ENCODE results near the gene WDR33. TPM values are rescaled to one million over a fixed set of nuclear protein-coding genes. Genes with fewer than 3 reads are reported as not detected.

Gene WDR33
- total RNA-seq, 2 experiments from 2014 or later: 58.7 to 69.0 TPM

- Mint-ChIP-seq H3K27me3 (no peaks in the 10 kb centered on the region), H3K9me3 (no peaks in the 10 kb centered on the region), H3K4me3 (no peak overlapping the region), H3K4me1 (peaks cover 16% of the 10 kb centered on the region), H3K27ac (peak overlapping the region; percentile 6), H3K36me3 (ENCODE audit: low read depth) (peaks cover 51% of the 10 kb centered on the region)
- no peak for DNase-seq
- CTCF ChIA-PET: interaction anchor here (1.7 kb wide), 1 partner anchor 11 kb away, joined by 4 read pairs; no protein-coding TSS in a partner anchor
- POLR2A ChIA-PET: no interaction called here
These were observed 67.4 kb downstream of the WDR33 start for GRCh38 chr2:127743477-127744026.

GRCh38 chr2:127740665-127741288 is 70.2 kb downstream of the WDR33 start:
- ChIA-PET CTCF (interaction anchor here (0.9 kb wide), 1 partner anchor 150 kb away, joined by 3 read pairs; no protein-coding TSS in a partner anchor), POLR2A (interaction anchor here (0.6 kb wide), 1 partner anchor 119 kb away, joined by 4 read pairs; no protein-coding TSS in a partner anchor)
- Mint-ChIP-seq H3K9me3 (no peaks in the 10 kb centered on the region), H3K4me1 (peaks cover 17% of the 10 kb centered on the region), H3K4me3 (no peak overlapping the region), H3K27me3 (no peaks in the 10 kb centered on the region), H3K27ac (no peak overlapping the region), H3K36me3 (ENCODE audit: low read depth) (peaks cover 57% of the 10 kb centered on the region)
- no peak for DNase-seq

- Mint-ChIP-seq H3K9me3 (no peaks in the 10 kb centered on the region), H3K4me1 (peaks cover 17% of the 10 kb centered on the region), H3K27ac (no peak overlapping the region), H3K36me3 (ENCODE audit: low read depth) (peaks cover 54% of the 10 kb centered on the region), H3K27me3 (no peaks in the 10 kb centered on the region), H3K4me3 (no peak overlapping the region)
- DNase-seq: no peak
- CTCF ChIA-PET: interaction anchor here (0.9 kb wide), 1 partner anchor 149 kb away, joined by 3 read pairs; no protein-coding TSS in a partner anchor
- POLR2A ChIA-PET: no interaction called here
These were observed 71.2 kb downstream of the WDR33 start for GRCh38 chr2:127739800-127740199.

- Mint-ChIP-seq H3K27ac (no peak overlapping the region), H3K36me3 (ENCODE audit: low read depth) (peaks cover 44% of the 10 kb centered on the region), H3K27me3 (no peaks in the 10 kb centered on the region), H3K9me3 (no peaks in the 10 kb centered on the region), H3K4me1 (peaks cover 17% of the 10 kb centered on the region), H3K4me3 (no peak overlapping the region)
- no peak for DNase-seq
- ChIA-PET POLR2A (no interaction called here), CTCF (no interaction called here)
These were observed 73.1 kb downstream of the WDR33 start for GRCh38 chr2:127737892-127738291.

GRCh38 chr2:127735537-127736399 is 75.2 kb downstream of the WDR33 start:
- Mint-ChIP-seq H3K4me1 (peaks cover 12% of the 10 kb centered on the region), H3K27ac (no peak overlapping the region), H3K36me3 (ENCODE audit: low read depth) (peaks cover 35% of the 10 kb centered on the region), H3K9me3 (no peaks in the 10 kb centered on the region), H3K27me3 (no peaks in the 10 kb centered on the region), H3K4me3 (no peak overlapping the region)
- DNase-seq: no peak
- ChIA-PET CTCF (no interaction called here), POLR2A (no interaction called here)

- no peak for DNase-seq
- Mint-ChIP-seq H3K4me3 (no peak overlapping the region), H3K36me3 (ENCODE audit: low read depth) (peaks cover 30% of the 10 kb centered on the region), H3K27me3 (no peaks in the 10 kb centered on the region), H3K27ac (no peak overlapping the region), H3K9me3 (no peaks in the 10 kb centered on the region), H3K4me1 (peaks cover 9% of the 10 kb centered on the region)
- CTCF ChIA-PET: interaction anchor here (1.4 to 1.9 kb wide), 2 partner anchors 7 to 13 kb away, joined by 3 to 4 read pairs; no protein-coding TSS in a partner anchor
- POLR2A ChIA-PET: no interaction called here
These were observed 75.9 kb downstream of the WDR33 start for GRCh38 chr2:127735044-127735443.

- H3K4me3 Mint-ChIP-seq: no peak overlapping the region
- ChIA-PET POLR2A (no interaction called here), CTCF (interaction anchor here (0.6 to 1.9 kb wide), 4 partner anchors 8 to 126 kb away, joined by 3 to 4 read pairs (median 3); no protein-coding TSS in a partner anchor)
- H3K9me3 Mint-ChIP-seq: no peaks in the 10 kb centered on the region
- peaks cover 3% of the 10 kb centered on the region for H3K4me1 Mint-ChIP-seq
- no peak for DNase-seq
- H3K27ac Mint-ChIP-seq: no peak overlapping the region
- no peaks in the 10 kb centered on the region for H3K27me3 Mint-ChIP-seq
- H3K36me3 Mint-ChIP-seq (ENCODE audit: low read depth): peaks cover 23% of the 10 kb centered on the region
These were observed 77.0 kb downstream of the WDR33 start for GRCh38 chr2:127733816-127734537.

- CTCF ChIA-PET: interaction anchor here (1.0 to 1.9 kb wide), 2 partner anchors 8 to 9 kb away, joined by 3 to 4 read pairs; no protein-coding TSS in a partner anchor
- Mint-ChIP-seq H3K27me3 (no peaks in the 10 kb centered on the region), H3K36me3 (ENCODE audit: low read depth) (peaks cover 16% of the 10 kb centered on the region), H3K27ac (no peak overlapping the region), H3K9me3 (no peaks in the 10 kb centered on the region), H3K4me1 (no peaks in the 10 kb centered on the region), H3K4me3 (no peak overlapping the region)
- POLR2A ChIA-PET: no interaction called here
- DNase-seq: no peak
These were observed 77.7 kb downstream of the WDR33 start for GRCh38 chr2:127733113-127733815.

- ChIA-PET POLR2A (no interaction called here), CTCF (no interaction called here)
- Mint-ChIP-seq H3K4me1 (no peaks in the 10 kb centered on the region), H3K27ac (no peak overlapping the region), H3K27me3 (no peaks in the 10 kb centered on the region), H3K9me3 (no peaks in the 10 kb centered on the region), H3K36me3 (ENCODE audit: low read depth) (peaks cover 31% of the 10 kb centered on the region), H3K4me3 (no peak overlapping the region)
- no peak for DNase-seq
These were observed 84.7 kb downstream of the WDR33 start for GRCh38 chr2:127726158-127726880.

- Mint-ChIP-seq H3K27ac (no peak overlapping the region), H3K36me3 (ENCODE audit: low read depth) (peaks cover 45% of the 10 kb centered on the region), H3K4me3 (no peak overlapping the region), H3K9me3 (no peaks in the 10 kb centered on the region), H3K27me3 (no peaks in the 10 kb centered on the region), H3K4me1 (no peaks in the 10 kb centered on the region)
- ChIA-PET POLR2A (no interaction called here), CTCF (no interaction called here)
- DNase-seq: no peak
These were observed 88.2 kb downstream of the WDR33 start for GRCh38 chr2:127722807-127723206.

- Mint-ChIP-seq H3K27me3 (no peaks in the 10 kb centered on the region), H3K27ac (no peak overlapping the region), H3K36me3 (ENCODE audit: low read depth) (peaks cover 45% of the 10 kb centered on the region), H3K9me3 (no peaks in the 10 kb centered on the region), H3K4me3 (no peak overlapping the region), H3K4me1 (no peaks in the 10 kb centered on the region)
- ChIA-PET CTCF (no interaction called here), POLR2A (no interaction called here)
- no peak for DNase-seq
These were observed 89.0 kb downstream of the WDR33 start for GRCh38 chr2:127721978-127722355.
